ENCODE measurements around the gene NEK10.
"Not testable (repeated sequence)": the region's sequence is repeated elsewhere in the genome, so short reads cannot be mapped to it uniquely, and the experiment has no call there.

The NEK10 gene

DNA sequence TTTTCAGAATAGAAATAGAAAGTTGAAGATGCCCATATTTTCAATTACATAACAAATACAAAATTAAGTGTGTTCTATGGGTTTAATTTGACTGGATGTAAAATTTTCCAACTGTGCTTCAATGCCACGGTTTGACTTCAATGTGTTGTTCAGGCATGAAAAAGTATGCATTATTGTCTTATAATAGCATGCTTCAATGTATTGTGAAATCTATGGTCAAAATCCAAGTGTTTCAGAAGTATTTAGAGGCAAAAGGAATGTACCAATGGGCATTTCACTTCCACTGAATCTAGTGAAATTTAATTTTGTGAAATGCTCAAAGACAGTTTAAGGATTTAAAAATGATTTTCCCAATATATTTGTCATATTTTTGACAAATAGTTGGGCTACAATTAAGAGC lies 16.0 kb downstream of the NEK10 start:
- no peak for DNase-seq

DNA sequence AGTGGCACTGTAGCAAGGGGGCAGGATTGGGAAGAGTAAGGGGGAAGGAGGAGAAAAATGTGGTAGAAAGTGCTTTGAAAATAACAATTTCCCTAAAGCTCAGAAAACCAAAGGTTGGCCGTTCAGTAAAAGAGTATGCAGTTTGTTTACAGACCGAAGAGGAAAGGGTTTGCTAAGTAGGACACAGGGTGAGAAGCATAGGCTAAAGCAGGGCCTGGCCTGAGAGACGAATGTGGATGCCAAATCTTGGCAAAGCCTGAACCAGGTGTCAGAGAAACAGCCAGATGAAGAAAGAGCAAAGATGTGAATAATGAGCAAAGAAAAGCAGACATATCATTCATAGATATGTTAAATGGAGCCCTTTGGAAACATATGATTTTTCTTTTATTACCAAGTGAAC lies 17.1 kb downstream of the NEK10 start:
- no peak for DNase-seq

DNA sequence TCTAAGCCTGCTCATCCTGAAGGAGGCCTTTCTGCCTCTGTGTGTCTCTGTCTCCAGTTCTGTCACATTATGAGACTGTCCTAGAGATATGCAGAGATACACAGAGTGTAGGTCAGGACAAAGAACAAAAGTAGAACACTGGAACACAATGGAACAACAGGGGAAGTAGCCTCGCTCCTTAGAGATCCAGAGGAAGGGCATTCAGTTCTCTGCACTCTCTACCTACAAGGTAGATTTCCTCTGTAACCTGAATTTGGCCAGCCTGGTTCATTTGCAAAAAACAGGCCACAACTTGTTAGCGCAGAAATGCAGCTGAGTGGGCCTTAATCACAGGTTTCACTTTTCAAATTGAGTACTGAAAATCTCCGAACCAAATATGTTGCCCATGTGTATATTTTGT lies 19.4 kb downstream of the NEK10 start:
- DNase-seq: no peak

DNA sequence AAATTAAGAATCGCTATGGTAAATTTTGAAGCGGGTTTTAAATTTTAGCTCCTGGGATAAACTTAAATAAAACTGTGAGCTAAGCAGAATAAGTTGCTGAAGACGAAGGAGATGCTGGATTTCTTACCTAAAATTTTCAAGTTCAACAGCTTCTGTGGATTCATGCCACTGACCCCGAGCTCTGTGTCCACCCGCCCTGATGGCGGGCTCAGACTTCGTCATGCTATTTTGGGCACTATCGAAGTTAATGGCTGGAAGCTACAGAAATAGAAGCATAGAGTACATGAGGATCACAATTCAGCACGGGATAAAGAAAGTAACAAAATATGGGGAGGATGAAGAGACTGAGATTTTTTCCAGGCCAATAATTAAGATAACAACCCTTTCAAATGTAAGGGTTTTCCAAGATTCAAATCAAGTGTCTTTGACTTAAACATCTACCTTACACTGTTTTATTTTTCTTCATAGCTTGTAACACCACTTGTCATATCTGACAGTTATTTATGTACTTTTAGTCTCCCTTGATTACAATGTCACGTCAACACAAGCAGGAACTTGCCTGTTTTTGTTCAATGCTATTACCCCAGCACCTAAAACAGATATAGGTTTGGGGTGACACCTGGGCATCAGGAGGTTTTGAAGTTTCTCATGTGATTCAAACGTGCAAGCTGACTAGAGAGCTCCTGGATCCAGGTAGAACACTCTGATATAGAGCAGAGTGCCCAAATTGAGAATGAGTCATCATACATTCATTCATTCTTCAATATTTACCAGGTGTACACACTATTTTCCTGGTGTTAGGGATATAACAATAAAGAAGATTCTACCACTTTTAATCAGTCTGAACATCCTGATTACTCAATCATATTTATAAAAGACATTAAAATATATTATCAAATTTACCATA lies 23.0 kb downstream of the NEK10 start:
- no peak for DNase-seq

DNA sequence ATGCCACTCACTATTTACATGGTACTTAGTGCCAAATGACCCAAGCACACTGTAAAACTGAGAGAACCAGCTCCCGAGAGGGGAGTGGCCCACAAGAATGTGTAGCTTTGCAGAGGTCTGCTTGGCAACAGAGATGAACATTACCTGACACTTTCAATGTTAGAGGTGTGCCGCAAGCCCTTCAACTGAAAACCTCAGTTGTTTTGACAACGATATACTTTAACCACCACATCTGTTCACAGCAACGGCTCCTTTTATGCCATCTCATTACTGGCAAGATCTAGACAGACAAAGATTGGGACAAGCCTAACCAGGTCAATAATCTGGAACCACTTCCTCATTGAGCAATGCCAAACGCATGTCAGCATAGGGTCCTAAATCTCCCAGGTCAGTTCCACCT lies 23.7 kb downstream of the NEK10 start:
- DNase-seq: no peak

DNA sequence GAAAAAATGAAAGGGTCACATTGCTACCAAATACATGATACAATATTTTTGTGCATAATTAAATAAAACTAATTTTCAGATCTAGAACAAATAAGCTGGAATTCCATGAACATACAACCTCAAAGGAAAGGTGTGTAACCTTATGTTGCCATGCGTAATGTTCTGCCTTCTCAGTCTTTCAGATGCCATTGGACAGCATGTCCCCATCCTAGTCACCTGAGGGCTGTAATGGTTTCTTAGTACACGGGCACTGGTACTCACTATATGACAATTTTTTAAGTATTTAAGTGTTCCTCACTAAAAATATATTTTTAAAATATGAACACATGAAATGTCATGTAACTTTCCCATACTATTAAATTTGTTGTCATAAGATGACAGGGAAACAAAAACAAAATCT lies 24.1 kb downstream of the NEK10 start:
- no peak for DNase-seq

DNA sequence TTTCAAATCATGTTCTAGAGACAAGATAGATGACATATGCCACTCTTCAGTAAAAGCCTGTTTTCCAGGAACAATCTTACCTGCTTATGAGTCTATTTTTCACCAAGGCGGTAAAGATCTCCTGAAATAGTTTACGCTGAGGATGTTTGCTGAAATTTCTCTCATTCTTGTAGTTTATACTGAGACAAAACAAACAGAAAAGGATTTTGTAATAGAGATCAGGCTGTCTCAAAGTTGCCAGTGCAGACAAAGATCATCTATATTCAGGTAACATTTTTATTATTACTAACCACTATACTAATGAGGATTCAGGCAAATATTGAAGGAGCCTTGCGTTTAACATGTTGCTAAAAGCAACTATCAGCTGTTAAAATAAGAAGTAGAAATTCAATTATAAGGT lies 25.0 kb downstream of the NEK10 start:
- DNase-seq: no peak

DNA sequence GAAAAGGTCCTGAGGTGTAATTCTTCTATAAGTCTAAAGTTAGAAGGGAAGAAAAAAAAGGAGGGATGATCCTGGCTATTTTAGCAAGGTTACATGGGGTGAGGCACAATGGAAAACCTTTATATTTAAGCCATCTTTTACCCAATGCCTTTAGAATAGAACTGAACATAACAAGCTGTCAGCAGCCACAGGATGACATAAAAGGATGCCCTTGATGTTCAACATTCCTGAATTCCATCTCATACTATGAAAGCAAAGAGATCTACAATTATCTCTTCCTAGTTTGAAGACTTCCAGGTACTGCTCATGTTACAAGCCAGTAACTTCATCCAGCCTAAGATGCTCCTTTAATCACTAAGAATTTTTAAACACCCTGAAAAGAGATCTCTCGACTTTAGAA lies 26.9 kb downstream of the NEK10 start:
- no peak for DNase-seq

DNA sequence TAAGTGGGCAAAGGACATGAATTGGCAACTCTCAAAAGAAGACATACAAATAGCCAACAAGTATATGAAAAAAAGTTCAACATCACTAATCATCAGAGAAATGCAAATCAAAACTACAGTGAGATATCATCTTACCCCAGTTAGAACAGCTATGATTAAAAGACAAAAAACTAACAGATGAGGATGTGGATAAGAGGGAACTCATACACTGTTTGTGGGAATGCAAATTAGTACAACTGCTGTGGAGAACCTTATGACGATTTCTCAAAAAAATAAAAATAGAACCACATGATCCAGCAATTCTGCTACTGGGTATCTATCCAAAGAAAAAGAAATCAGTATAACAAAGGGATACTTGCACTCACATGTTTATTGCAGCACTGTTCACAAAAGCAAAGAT lies 28.6 kb downstream of the NEK10 start:
- DNase-seq: no peak

DNA sequence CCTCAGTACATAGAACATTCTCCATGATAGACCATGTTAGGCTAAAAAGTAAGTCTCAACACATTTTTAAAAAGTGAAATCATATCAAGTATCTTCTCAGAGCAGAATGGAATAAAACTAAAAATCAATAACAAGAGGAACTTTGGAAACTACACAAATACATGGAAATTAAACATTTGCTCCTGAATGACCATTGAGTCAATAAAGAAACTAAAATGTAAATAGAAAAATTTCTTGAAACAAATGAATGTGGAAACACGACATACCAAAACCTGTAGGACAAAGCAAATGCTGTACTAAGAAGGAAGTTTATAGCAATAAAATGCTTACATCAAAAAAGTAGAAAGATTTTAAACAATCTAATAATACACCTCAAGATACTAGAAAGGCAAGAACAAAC lies 33.6 kb downstream of the NEK10 start:
- DNase-seq: no peak

DNA sequence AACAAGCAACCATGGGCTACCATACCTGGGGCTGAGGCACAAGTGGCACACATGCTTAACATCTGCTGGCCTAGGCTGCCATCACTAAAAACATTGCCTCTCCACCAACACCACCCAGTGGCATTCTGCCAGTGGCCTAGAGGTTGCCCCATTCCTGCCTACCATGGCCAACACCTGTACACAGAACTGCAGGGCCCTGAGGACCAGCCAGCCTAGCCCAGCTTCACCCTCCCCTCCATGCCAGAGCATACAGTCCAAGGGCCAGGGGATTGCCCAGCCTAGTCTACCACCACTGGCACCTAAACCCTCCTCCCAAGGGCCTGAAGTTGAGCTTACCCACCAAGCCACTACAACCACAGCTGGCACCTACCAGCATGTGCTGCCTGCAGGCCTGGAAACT lies 35.3 kb downstream of the NEK10 start:
- DNase-seq: no peak

DNA sequence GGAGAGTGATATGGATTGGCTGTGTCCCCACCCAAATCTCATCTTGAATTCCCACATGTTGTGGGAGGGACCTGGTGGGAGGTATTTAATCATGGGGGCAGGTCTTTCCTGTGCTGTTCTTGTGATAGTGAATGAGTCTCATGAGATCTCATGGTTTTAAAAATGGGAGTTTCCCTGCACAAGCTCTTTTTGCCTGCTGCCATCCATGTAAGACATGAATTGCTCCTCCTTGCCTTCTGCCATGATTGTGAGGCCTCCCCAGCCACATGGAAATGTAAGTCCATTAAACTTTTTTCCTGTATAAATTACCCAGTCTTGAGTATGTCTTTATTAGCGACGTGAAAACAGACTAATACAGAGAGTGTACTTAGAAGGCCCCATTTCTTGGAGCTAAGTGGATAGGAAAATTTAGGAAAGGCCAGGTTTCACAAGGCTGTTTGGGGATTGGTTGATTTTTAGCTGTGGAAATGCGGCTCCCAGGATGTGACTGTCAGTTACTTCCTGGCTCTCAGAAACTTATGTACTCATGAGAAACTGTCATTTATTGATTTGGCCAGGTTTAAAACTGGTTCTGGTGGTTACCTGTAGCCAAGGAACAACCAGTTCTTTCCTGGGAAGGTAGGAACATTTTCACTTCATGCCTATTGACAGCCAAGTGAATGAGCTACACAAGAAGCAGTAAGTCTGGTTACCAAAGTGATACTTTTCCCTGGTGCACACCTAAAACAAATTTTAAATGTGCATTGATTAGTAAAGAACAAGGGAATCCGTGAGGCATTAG lies 40.0 kb downstream of the NEK10 start:
- DNase-seq: not testable (repeated sequence)

DNA sequence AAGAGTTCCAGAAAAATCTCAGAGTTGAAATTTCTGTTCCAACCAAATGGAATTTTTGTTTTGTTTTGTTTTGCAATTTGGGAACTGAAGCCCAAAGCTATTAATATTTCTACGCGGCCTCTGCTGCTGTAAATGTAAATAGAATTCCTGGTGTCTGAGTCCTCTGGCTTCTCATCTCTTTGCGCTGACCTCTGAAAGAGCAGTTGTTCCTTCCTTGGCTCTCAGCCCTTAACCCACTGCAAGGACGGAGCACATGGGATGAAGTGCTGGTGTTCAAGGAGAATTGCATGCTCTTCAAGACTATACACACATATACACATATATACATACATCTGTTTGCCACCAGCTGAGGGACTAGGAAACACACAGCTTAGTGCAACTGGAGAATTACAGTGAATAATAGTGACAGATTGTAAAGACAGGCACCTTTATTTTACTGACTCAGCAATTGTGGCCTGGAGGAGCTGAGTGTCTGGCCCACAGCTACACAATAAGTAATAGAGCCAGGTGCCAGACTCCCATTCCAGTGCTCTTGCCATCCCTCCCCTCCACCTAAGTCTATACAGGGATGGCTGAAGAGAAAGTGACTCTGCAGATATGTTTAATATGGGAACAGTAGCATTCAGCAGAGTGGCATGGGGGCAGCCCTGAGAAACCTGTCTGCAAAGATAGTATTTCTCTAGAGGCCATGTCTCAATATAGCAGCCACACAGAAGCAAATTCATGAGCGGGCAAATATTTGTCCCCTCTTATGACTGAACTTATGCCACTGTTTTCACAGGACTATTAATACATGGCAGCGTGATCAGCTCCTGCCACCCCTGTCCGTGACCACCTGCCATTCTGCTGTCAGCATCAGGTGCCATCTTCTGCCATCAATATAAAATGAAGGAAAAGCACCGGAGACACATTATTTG lies 42.3 kb downstream of the NEK10 start:
- no peak for DNase-seq

DNA sequence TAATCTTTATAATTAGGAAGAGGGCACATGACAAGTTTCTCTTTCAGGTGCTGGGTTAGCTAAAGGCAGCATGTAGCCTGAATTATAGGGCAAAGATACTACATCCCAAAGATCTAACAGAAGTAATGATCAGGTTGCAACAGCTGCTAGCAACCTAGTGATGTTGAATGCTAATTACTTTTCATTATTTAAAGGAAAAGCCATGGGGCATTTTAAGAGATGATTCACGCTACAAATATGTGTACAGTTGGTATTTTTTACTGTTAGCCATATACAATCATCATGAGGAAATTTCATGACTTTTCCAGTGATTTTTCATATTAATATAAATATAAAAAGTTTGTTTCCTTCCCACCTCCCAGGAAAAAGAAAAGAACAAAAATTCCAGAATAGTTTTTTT lies 43.0 kb downstream of the NEK10 start:
- no peak for DNase-seq

DNA sequence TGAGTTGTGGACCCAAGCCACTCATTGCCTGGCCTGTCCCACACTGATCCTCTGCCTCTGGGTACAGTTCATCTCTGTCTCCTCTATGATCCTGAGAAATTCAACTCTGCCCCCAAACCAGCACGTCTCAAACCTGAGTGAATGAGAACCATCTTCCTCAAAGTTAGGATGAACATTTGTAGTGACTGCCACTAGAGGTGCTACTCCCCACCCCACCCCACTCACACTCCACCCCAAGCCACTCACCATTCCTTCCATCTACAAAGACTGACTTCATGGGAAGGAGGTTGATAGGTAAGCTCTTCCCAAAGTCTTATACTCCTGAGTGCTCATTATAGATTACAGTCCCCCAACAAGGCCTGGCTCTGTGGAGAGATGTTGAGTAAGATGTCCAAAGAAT lies 43.8 kb downstream of the NEK10 start:
- DNase-seq: no peak

DNA sequence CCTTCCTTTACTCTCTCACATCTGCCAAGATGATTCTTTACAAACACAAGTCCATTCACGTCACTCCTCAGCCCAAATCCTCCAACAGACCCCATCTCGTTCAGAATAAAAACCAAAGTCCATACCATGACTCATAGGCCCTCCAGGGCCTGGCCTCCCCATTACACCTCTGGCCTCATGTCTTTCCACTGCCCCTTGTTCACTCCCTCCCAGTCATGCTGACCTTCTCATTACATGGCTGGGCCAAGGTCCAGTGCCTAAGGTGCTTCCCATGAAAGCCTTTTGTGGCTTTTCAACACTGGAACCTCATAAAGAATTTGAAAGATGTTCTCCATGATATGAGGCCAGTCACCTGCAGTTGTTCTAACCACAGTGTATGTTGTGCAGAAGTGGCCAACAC lies 44.5 kb downstream of the NEK10 start:
- DNase-seq: no peak

DNA sequence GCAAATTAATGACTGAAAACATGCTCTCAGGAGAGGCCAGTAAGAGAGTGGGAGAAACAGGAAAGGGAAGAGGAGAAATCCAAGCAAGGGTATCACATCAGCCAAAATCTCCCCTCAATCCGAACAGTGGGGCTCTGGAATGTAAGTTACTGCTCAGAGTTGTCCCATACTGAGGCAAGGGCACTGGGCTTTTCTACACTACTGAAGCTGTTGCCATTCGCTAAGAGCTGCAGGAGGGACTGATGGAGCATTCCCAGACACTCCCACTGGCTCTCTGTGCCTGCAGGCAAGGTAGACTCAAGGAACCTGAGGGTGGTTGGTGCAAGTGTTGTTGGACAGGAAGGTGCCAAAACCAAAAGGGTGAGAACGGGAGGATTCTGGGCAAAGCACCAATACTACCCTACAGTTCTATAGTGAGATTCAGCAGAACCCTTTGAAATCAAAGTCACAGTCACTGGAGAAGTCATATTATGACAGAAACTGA lies 46.1 kb downstream of the NEK10 start:
- no peak for DNase-seq

DNA sequence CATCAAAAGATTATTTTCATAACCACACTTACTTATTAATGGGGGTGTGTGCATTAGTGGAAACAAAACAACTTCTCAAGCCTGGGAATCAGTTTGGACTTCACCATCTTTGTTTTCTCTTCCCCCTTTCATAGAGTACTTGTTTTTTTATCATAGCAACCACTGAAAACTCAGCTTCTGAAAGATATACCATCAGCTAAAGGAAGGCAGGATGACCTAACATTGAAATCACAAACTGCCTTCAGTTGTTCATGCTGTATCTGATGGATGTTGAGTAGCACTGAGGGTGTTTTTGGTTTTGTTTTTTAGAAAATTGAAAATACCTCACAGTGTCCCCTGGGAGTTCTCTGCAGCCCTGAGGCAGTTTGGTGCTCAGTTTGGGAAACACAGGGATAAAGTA lies 46.5 kb downstream of the NEK10 start:
- no peak for DNase-seq

DNA sequence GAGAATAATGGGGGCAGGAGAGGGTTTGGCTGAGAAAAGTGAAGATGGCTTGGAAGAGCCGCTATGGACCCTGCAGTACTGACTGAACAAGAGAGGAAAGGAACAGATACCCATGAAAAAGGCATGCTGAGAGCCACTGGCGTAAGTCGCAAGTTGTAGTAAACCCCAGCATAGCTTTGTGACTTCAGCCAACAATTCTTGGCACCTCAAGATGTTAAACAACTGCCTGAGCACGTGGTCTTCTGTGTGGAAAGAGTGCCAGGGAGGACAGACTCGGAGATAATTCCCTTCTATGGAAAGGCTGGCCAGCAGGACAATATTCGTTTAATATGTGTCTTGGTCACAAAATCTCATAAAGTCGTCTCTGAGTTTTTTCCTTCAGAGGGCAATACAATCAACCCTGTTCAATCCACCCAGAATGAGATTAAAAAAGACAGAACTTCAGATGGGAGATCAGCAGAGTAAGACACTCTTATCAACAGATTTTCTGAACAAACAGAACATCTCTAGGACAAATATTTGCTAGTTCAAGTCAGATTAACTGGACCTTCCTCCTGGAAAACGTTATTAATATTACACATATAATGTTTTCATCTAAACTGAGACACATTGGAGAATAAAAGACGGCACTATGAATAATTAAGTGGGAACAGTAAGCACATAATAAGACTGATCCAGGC lies 49.2 kb downstream of the NEK10 start:
- DNase-seq: no peak

DNA sequence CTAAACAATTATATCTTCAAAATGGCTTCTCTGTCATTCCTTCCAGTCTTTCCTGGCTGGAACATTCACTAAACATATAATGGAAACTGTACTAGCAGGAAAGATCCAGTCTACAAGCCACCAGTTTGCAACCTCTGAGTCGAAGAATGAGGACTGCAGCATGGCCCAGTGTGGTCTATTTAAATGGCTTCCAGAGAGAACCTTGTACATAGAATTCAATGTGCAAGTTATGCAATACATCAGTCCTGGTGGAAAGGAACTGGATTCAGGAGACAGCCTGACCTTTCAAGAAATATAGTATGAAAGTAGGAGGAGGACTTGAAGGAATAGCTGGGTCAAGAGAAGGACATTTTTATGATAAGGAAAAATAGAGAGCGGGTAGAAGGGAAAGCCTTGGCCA lies 49.9 kb downstream of the NEK10 start:
- DNase-seq: no peak

DNA sequence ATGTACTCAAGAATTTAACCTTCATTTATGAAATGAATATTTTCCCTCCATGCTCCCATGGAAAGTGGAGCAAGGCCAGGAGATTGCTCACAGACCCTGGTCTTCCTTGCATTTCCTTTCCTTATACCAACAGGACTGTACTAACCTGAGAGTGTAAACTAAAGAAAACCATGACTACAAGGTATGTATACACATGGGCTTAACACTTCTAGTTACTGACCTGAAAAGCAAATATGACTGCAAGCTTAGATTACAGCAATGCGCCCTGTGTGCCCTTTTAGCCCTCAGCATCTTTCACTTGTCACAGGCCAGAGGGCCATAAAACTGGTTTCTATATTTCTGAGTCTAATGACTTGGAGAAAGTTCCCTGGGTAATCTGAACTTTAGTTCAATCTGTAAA lies 52.1 kb downstream of the NEK10 start:
- DNase-seq: no peak

DNA sequence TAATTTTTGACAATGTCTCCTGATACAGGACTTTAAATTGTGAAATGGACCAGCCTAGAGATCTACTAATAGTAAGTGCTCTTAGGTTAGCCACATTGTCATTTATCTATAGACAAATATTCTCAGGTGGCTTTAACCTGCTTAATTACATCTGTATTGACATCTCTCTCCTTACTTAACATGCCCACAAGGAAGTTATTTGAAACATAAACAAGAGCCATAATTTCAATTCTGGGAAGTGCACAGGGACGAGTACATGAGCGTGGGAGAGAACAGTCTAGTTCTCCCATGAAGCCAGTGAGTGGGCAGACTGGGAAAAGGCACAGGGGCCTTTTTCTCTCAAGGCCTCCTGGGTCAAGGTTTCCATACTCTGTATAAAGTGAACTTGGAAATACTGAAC lies 54.2 kb downstream of the NEK10 start:
- no peak for DNase-seq
